SK-N-MC (cell line): ENCODE data around the gene TMPRSS3.

Source experiments
- FOXP2 ChIP-seq: optimal IDR thresholded peaks from 2 replicates; pipeline ENCODE3; 2011; ENCODE audit warnings: mild to moderate bottlenecking, moderate library complexity; ENCODE audit not compliant: insufficient read depth; ENCODE audit errors: extremely low read length, control extremely low read depth
- POLR2AphosphoS5 ChIP-seq: IDR thresholded peaks from 2 replicates; pipeline ENCODE4 v1.6.1; 2012; ENCODE audit warnings: mild to moderate bottlenecking, low read depth, low read length, borderline replicate concordance

- TF ChIP-seq POLR2AphosphoS5, result no peak
- no peak for TF ChIP-seq FOXP2
Observed at GRCh38 chr21:42370894-42371654, 24.8 kb downstream of the TMPRSS3 start.
